Activated T-helper 1 cell treated with anti-CD3 and anti-CD28 coated beads, Interleukin-12 subunit alpha, Interleukin-12 subunit beta, Interleukin-2, Interleukin-4 antibody, amounts not matched to agents 30 ng/mL and 10 ng/mL and 1 ng/mL, durations not matched to agents 14 hours and 24 hours and 36 hours (primary cell): ENCODE data around the gene CENPF. TPM values are rescaled to one million over a fixed set of nuclear protein-coding genes. Genes with fewer than 3 reads are reported as not detected.
"Not testable (repeated sequence)": the region's sequence is repeated elsewhere in the genome, so short reads cannot be mapped to it uniquely, and the experiment has no call there.

Source experiments
- DNase-seq: peaks from one replicate; pipeline ENCODE4 v3.0.0; 2021; ENCODE audit warnings: low spot score
- H3K27ac Mint-ChIP-seq: one replicate; pipeline ENCODE4 v1.8.0; 2021; ENCODE audit warnings: mild to moderate bottlenecking, mixed read lengths
- H3K27me3 Mint-ChIP-seq: one replicate; pipeline ENCODE4 v1.8.0; 2022; ENCODE audit warnings: mild to moderate bottlenecking, moderate library complexity, mixed read lengths; ENCODE audit not compliant: insufficient read depth
- H3K36me3 Mint-ChIP-seq: one replicate; pipeline ENCODE4 v1.8.0; 2021; ENCODE audit warnings: low read depth, mixed read lengths
- H3K4me1 Mint-ChIP-seq: one replicate; pipeline ENCODE4 v1.8.0; 2021; ENCODE audit warnings: low read depth, mixed read lengths
- H3K4me3 Mint-ChIP-seq: one replicate; pipeline ENCODE4 v1.8.0; 2021; ENCODE audit warnings: mild to moderate bottlenecking, moderate library complexity, mixed read lengths
- H3K9me3 Mint-ChIP-seq: one replicate; pipeline ENCODE4 v1.8.0; 2021; ENCODE audit warnings: mixed read lengths
- intact Hi-C: fragments of 100-400 bp; cut with micrococcal nuclease; formaldehyde crosslinking; loops from one replicate; pipeline ENCODE4 v1.15.1; 2024
- total RNA-seq: library from RNA; stranded (reverse); gene quantifications from 2 replicates; pipeline ENCODE4 v1.2.3, GENCODE V29; 2022

CENPF gene
- total RNA-seq, 1 donor from 2014 or later, result 51.7 TPM

DNA sequence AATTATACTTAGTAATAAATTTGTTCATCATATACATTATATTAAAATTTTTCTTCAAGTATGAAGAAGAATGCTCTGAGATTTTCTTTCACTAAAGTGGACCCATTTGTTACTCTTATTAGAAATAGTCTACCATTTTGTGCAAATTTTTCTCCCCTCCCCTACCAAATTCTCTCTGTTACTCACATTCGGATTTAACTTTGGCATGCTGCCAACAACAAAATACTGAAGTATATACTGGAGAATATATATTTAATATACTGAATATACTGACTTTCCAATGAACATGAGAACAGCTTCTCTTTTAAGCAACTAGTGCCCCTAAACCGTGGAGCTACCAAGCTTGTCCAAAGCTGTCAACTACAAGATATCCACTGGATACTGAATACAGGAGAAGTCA is 57.2 kb downstream of the CENPF start:
- no peak for DNase-seq
- H3K4me1 Mint-ChIP-seq, result no peaks in the 10 kb centered on the region
- no peak overlapping the region for H3K4me3 Mint-ChIP-seq
- no peak overlapping the region for H3K27ac Mint-ChIP-seq
- no peaks in the 10 kb centered on the region for H3K27me3 Mint-ChIP-seq
- intact Hi-C loops, result no loop called here
- peaks cover 74% of the 10 kb centered on the region for H3K36me3 Mint-ChIP-seq
- no peaks in the 10 kb centered on the region for H3K9me3 Mint-ChIP-seq

DNA sequence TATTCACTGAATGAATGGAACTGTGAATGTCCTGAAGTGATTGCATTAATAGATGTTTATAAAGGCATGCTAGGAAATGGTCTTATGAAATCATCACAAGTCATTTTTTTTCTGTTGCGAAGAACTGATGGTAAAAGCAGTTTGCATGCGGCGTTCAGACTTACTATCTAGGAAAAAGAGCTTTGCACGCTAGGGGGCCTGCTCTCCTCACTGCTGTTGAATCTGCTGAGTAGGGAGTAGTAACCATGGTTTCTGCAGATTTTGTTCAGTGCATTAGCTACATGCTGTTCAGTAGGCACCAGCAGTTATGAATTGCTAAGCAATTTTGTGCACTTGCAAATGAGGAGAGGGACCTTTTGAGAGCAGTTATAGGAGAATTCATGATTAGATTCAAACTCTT is 57.9 kb downstream of the CENPF start:
- Mint-ChIP-seq H3K36me3 (peaks cover 79% of the 10 kb centered on the region), H3K9me3 (no peaks in the 10 kb centered on the region), H3K4me1 (no peaks in the 10 kb centered on the region), H3K4me3 (no peak overlapping the region), H3K27me3 (no peaks in the 10 kb centered on the region), H3K27ac (no peak overlapping the region)
- intact Hi-C loops, result no loop called here
- no peak for DNase-seq

DNA sequence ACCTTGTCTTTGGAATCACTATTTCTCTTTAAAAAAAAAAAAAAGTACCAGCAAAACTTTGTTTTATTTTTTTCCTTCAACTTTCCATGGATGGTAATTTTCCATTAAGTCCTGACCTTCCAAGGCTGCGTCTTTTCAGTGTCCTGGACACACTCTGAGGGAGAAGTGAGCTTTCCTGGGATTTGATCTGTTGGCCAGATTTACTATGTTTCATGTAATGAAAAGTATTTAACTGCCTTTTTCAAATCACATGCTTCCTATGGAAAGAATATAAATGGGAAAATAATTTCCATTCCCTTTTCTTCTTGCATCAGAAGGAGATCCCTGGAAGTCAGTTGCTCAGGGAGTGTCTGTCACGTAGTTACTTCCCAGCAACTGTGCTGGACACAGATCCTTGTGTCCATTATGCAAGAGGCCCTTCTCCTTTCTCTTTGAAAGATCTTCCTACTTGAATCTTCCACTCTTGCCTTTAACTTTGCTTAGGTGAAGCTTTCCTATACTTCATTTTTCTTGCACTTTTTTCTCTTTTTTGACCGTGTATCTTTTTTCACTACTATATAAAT is 59.3 kb downstream of the CENPF start:
- H3K36me3 Mint-ChIP-seq, result peaks cover 72% of the 10 kb centered on the region
- intact Hi-C loops, result no loop called here
- H3K4me3 Mint-ChIP-seq, result no peak overlapping the region
- H3K4me1 Mint-ChIP-seq, result no peaks in the 10 kb centered on the region
- no peaks in the 10 kb centered on the region for H3K27me3 Mint-ChIP-seq
- no peak for DNase-seq
- no peak overlapping the region for H3K27ac Mint-ChIP-seq
- no peaks in the 10 kb centered on the region for H3K9me3 Mint-ChIP-seq

GRCh38 chr1:214664651-214665433 is 61.8 kb downstream of the CENPF start:
- Mint-ChIP-seq H3K27me3 (no peaks in the 10 kb centered on the region), H3K36me3 (peaks cover 61% of the 10 kb centered on the region), H3K4me1 (no peaks in the 10 kb centered on the region), H3K9me3 (no peaks in the 10 kb centered on the region), H3K27ac (no peak overlapping the region), H3K4me3 (no peak overlapping the region)
- no peak for DNase-seq
- intact Hi-C loops, result no loop called here

DNA sequence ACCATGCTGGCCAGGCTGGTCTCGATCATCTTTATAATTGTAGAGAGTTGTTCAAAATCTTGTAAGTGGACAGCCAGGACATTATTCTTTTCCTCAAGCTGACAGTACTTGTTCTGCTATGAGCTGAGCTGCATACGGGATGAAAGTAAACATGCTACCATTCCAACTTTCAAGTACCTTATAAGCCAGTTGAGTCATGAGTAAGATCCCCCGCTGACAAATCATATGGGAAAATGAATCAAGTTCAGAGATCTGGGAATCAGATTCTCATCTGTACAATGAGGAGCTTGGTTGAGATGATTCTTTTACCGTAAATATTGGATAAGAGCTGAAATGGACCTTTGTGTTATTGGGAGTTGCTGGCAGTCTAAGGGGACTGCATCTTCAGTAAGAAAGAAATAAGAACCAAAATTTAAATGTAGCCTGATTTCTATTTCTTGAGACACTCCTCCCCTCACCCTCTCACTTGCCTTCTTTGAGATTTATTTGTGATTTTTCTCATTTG is 62.7 kb downstream of the CENPF start:
- no peak for DNase-seq
- H3K27me3 Mint-ChIP-seq, result no peaks in the 10 kb centered on the region
- H3K27ac Mint-ChIP-seq, result no peak overlapping the region
- intact Hi-C loops, result no loop called here
- no peak overlapping the region for H3K4me3 Mint-ChIP-seq
- H3K4me1 Mint-ChIP-seq, result no peaks in the 10 kb centered on the region
- H3K9me3 Mint-ChIP-seq, result no peaks in the 10 kb centered on the region
- H3K36me3 Mint-ChIP-seq, result peaks cover 60% of the 10 kb centered on the region

DNA sequence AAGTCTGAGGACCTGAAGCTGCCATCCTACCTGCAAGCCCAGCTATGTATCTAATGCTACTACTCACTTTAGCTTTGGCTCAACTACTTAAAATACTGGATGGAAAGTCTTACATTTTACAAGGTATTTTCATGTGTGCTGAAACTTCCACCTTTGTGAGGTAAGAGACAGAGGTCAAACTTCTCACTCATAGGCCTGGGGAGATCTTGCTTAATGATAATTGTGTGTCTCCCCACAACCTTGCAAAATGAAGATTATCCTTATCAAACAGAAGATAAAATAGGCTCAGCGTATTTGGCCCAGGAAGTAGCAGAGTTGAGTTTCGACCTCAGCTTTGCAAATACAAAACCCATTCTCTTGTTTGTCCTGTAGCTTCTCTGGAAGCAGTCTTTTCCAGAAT is 63.7 kb downstream of the CENPF start:
- Mint-ChIP-seq H3K27ac (no peak overlapping the region), H3K9me3 (no peaks in the 10 kb centered on the region), H3K27me3 (no peaks in the 10 kb centered on the region), H3K4me3 (no peak overlapping the region), H3K4me1 (no peaks in the 10 kb centered on the region), H3K36me3 (peaks cover 56% of the 10 kb centered on the region)
- DNase-seq, result no peak
- intact Hi-C loops, result no loop called here

DNA sequence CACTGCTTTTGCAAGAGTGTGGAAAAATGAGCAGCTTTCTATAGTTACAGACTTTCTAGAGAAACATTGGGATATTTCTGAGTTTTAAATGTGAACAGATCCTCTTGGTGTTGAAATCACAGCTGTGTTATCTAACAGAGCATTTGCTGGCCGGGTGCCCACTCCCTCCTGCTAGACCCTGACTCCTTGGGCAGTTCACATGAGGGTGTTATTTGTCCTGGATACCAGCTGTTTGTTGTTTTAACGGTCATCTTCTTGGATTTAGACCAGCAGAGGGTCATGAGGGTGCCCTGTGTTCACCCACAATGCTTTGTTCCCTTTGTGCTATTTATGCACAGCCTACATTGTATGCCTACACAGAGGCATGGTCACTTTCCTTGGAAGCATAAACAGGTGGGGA is 67.1 kb downstream of the CENPF start:
- H3K9me3 Mint-ChIP-seq, result no peaks in the 10 kb centered on the region
- H3K4me1 Mint-ChIP-seq, result no peaks in the 10 kb centered on the region
- no peak for DNase-seq
- intact Hi-C loops, result no loop called here
- H3K27me3 Mint-ChIP-seq, result no peaks in the 10 kb centered on the region
- peaks cover 44% of the 10 kb centered on the region for H3K36me3 Mint-ChIP-seq
- no peak overlapping the region for H3K27ac Mint-ChIP-seq
- no peak overlapping the region for H3K4me3 Mint-ChIP-seq

GRCh38 chr1:214673029-214673428 is 70.0 kb downstream of the CENPF start:
- H3K27me3 Mint-ChIP-seq, intact Hi-C loops, H3K4me3 Mint-ChIP-seq, H3K27ac Mint-ChIP-seq, H3K9me3 Mint-ChIP-seq, H3K4me1 Mint-ChIP-seq, DNase-seq: not testable (repeated sequence)
- peaks cover 27% of the 10 kb centered on the region for H3K36me3 Mint-ChIP-seq

DNA sequence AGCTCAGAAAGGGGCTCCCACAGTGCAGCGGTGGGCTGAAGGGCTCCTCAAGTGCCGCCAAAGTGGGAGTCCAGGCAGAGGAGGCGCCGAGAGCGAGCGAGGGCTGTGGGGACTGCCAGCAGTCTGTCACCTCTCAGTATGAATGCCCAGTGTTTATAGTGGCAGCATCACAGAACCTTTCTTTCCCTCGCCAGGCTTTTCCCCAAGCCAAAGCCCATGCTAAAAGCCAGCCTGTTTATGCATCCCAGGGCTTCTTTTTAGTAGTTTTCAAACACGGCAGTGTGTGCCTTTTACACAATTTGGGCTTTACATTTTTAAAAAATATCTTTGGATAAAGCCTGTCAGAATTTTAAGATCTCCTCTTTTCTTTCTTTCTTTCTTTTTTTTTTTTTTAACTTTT is 70.6 kb downstream of the CENPF start:
- no peak for DNase-seq

DNA sequence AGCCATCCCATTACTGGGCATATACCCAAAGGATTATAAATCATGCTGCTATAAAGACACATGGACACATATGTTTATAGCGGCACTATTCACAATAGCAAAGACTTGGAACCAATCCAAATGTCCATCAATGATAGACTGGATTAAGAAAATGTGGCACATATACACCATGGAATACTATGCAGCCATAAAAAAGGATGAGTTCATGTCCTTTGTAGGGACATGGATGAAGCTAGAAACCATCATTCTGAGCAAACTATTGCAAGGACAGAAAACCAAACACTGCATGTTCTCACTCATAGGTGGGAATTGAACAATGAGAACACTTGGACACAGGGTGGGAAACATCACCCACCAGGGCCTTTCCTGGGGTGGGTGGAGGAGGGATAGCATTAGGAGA is 72.5 kb downstream of the CENPF start:
- H3K27me3 Mint-ChIP-seq, intact Hi-C loops, H3K4me1 Mint-ChIP-seq, DNase-seq, H3K4me3 Mint-ChIP-seq, H3K9me3 Mint-ChIP-seq, H3K27ac Mint-ChIP-seq: not testable (repeated sequence)
- H3K36me3 Mint-ChIP-seq, result peaks cover 20% of the 10 kb centered on the region

More for the DNA sequence above, 70.6 kb downstream of the CENPF start:
- Mint-ChIP-seq H3K36me3 (peaks cover 27% of the 10 kb centered on the region), H3K4me3 (no peak overlapping the region), H3K27ac (no peak overlapping the region), H3K27me3 (no peaks in the 10 kb centered on the region), H3K9me3 (no peaks in the 10 kb centered on the region), H3K4me1 (no peaks in the 10 kb centered on the region)
- intact Hi-C loops, result no loop called here

- no peak for DNase-seq
- H3K27me3 Mint-ChIP-seq, result peaks cover 3% of the 10 kb centered on the region
- no peak overlapping the region for H3K27ac Mint-ChIP-seq
- no peaks in the 10 kb centered on the region for H3K4me1 Mint-ChIP-seq
- peaks cover 17% of the 10 kb centered on the region for H3K36me3 Mint-ChIP-seq
- no peaks in the 10 kb centered on the region for H3K9me3 Mint-ChIP-seq
- no peak overlapping the region for H3K4me3 Mint-ChIP-seq
- intact Hi-C loops, result no loop called here
These were observed 73.8 kb downstream of the CENPF start for GRCh38 chr1:214676747-214677146.

DNA sequence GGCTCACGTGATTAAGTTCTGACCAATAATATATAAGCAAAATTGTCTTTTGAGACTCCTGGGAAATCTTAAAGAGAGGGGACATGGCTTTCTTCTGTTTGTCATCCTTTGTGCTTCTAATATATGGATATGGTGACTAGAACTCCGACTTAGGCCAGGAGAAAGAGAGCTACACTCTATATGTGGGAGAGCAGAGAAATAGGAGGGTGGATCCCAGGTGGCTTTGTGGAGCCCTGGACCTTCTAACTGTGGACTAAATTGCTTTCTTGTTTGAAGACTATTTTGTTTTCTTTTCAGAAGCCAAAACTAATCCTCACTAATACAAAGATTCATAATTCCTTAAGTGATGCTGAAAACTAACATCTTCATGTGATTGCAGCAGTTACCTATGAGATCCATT is 75.0 kb downstream of the CENPF start:
- Mint-ChIP-seq H3K4me1 (no peaks in the 10 kb centered on the region), H3K4me3 (no peak overlapping the region), H3K27me3 (peaks cover 3% of the 10 kb centered on the region), H3K27ac (no peak overlapping the region), H3K9me3 (no peaks in the 10 kb centered on the region), H3K36me3 (peaks cover 8% of the 10 kb centered on the region)
- intact Hi-C loops, result no loop called here
- DNase-seq, result no peak

- Mint-ChIP-seq H3K27me3 (peaks cover 3% of the 10 kb centered on the region), H3K27ac (no peak overlapping the region), H3K36me3 (peaks cover 8% of the 10 kb centered on the region), H3K4me1 (no peaks in the 10 kb centered on the region), H3K4me3 (no peak overlapping the region), H3K9me3 (no peaks in the 10 kb centered on the region)
- intact Hi-C loops, result no loop called here
- DNase-seq, result no peak
These were observed 75.4 kb downstream of the CENPF start for GRCh38 chr1:214678386-214678785.
